ENCODE measurements around the gene SLC5A3.

DNA sequence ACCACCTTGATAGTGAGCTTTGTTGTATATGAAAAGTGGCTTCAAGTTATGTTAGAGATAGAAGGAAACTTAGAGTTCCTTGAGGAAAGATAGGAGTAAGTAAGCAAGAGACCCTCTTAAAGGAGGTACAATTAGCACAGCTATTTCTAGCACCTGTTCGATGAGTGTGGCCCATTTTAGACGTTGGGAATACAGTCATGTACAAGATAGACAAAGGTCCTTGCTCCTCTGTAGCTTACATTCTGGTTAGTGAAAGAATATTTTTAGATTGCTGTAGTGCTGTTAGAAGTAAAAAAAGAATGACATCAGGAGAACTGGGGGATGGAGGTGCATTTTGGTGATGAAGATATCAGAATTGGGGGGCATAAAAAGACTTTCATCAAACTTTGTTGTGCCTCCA, 47.5 kb downstream of the SLC5A3 start:
- TF ChIP-seq, protein P1, sequence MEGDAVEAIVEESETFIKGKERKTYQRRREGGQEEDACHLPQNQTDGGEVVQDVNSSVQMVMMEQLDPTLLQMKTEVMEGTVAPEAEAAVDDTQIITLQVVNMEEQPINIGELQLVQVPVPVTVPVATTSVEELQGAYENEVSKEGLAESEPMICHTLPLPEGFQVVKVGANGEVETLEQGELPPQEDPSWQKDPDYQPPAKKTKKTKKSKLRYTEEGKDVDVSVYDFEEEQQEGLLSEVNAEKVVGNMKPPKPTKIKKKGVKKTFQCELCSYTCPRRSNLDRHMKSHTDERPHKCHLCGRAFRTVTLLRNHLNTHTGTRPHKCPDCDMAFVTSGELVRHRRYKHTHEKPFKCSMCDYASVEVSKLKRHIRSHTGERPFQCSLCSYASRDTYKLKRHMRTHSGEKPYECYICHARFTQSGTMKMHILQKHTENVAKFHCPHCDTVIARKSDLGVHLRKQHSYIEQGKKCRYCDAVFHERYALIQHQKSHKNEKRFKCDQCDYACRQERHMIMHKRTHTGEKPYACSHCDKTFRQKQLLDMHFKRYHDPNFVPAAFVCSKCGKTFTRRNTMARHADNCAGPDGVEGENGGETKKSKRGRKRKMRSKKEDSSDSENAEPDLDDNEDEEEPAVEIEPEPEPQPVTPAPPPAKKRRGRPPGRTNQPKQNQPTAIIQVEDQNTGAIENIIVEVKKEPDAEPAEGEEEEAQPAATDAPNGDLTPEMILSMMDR (IDR thresholded peaks at IDR 0.05): no peak
- no peak for TF ChIP-seq POLR2A (IDR thresholded peaks at IDR 0.05)
